GM12801 (cell line): ENCODE data around the gene AP5M1.

ENCODE experiments used
- TF ChIP-seq, protein P1 (sequence below): IDR thresholded peaks from one replicate; pipeline ENCODE4 v1.5.1; 2011; ENCODE audit warnings: control low read depth; ENCODE audit not compliant: insufficient read length; ENCODE audit errors: extremely low read depth

AP5M1 gene

DNA sequence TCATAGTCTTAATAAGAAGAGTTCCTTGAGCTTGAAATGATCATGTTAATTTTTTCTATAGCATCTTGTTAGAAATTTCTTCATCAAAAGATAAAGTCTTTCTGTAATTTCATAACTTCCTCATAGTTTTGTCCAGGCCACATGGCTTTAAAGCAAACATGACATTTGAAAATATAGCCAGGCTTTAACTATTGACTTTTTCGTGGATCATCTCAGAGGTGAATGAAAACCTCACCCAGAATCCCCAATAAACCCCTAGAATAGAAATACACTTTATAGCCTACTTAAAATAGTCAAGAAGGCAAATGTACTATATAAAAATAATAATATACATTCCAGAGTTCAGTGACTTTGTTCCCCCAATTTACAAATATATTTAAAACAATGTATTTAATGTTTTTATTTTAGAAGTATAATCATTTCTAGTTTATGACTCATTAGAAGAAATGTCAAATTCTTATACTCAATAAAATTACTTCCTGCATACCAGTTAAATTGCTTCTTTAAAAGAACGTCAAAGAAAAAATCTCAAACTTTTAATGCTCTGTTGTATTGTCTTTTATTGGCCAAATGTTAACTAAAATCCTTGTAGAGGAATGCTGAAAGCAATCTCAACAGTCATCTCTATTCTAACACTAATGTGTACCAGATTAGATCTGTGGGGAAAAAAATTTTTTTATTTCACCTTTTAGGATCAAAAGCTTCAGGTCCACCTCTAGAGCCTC is 21.7 kb upstream of the AP5M1 start:
- TF ChIP-seq, protein P1, sequence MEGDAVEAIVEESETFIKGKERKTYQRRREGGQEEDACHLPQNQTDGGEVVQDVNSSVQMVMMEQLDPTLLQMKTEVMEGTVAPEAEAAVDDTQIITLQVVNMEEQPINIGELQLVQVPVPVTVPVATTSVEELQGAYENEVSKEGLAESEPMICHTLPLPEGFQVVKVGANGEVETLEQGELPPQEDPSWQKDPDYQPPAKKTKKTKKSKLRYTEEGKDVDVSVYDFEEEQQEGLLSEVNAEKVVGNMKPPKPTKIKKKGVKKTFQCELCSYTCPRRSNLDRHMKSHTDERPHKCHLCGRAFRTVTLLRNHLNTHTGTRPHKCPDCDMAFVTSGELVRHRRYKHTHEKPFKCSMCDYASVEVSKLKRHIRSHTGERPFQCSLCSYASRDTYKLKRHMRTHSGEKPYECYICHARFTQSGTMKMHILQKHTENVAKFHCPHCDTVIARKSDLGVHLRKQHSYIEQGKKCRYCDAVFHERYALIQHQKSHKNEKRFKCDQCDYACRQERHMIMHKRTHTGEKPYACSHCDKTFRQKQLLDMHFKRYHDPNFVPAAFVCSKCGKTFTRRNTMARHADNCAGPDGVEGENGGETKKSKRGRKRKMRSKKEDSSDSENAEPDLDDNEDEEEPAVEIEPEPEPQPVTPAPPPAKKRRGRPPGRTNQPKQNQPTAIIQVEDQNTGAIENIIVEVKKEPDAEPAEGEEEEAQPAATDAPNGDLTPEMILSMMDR = no peak

- TF ChIP-seq, protein P1 = no peak
These were observed 13.9 kb upstream of the AP5M1 start for GRCh38 chr14:57254884-57255283.

- TF ChIP-seq, protein P1 = no peak
These were observed 9.1 kb upstream of the AP5M1 start for GRCh38 chr14:57259672-57260071.

DNA sequence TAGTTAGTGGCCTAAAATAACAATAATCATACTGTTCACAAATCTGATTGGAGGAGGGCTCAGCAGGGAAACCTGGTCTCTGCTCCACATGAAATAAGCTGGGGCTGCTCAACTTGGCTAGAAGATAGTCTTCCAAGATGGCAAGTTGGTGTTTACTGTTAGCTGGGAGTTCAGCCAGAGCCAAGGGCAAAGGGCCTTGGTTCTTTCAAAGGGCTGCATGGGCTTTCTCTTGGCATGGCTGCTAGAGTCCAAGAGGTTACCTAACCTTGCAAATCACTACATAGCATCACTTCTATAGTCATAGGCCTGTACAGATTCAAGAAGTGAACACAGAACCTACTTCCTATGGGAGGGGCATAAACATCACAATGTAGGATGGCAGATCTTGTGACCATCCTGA is 7.2 kb upstream of the AP5M1 start:
- TF ChIP-seq, protein P1 = no peak

- TF ChIP-seq, protein P1 = no peak
These were observed 6.7 kb upstream of the AP5M1 start for GRCh38 chr14:57262117-57262516.

- TF ChIP-seq, protein P1 = no peak
These were observed 2.7 kb upstream of the AP5M1 start for GRCh38 chr14:57266065-57266464.

DNA sequence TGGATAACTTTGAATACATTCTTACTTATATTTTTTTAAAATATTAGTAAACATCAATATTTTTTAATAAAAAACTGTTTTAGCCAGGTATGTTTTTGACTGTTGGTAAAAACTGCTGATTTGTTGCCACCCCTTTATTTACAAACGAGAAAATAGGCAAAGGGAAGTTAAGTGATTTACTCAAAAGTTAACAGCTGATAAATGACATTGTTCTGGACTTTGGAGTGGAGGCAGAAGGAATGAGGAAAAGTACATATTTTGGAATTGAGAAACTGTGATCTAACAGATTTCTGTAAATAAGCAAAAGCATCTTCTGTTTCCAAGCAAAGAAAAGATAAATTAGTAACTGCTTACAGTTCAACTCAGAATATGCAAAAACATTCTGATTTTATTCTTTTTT is 4.5 kb downstream of the AP5M1 start:
- TF ChIP-seq, protein P1 = no peak

- TF ChIP-seq, protein P1 = no peak
These were observed 5.8 kb downstream of the AP5M1 start for GRCh38 chr14:57274551-57274950.
